Neural cell (in vitro differentiated cells): ENCODE data around the gene RMDN2. TPM values are rescaled to one million over a fixed set of nuclear protein-coding genes. Genes with fewer than 3 reads are reported as not detected.

Experiments
- H2AFZ ChIP-seq: fragments of 200-600, 300-800 bp; sonication (generic), shearing (Covaris generic); 2 replicates; pipeline ENCODE4 v1.6.0; 2014; ENCODE audit warnings: low read depth, mild to moderate bottlenecking, antibody characterized with exemption, low read length, moderate library complexity
- H3F3A ChIP-seq: fragments of 200-600 bp; shearing (Covaris generic); 2 replicates; pipeline ENCODE4 v1.6.1; 2016; ENCODE audit warnings: mild to moderate bottlenecking, moderate library complexity, mixed read lengths, antibody characterized with exemption, low read length; ENCODE audit not compliant: insufficient read depth, poor library complexity, severe bottlenecking
- H3K27ac ChIP-seq: fragments of 200-600, 300-800 bp; sonication (generic), shearing (Covaris generic); 2 replicates; pipeline ENCODE4 v1.5.1; 2014; ENCODE audit warnings: mild to moderate bottlenecking, low read length, moderate library complexity
- H3K27me3 ChIP-seq: fragments of 300-800, 200-600 bp; sonication (generic), shearing (Covaris generic); 2 replicates; pipeline ENCODE4 v1.6.0; 2014; ENCODE audit warnings: mild to moderate bottlenecking, low read depth, low read length, moderate library complexity; ENCODE audit not compliant: insufficient read depth
- H3K36me3 ChIP-seq: fragments of 300-800, 200-600 bp; sonication (generic), shearing (Covaris generic); 2 replicates; pipeline ENCODE4 v1.5.1; 2014; ENCODE audit warnings: mild to moderate bottlenecking, antibody characterized with exemption, low read length, moderate library complexity; ENCODE audit not compliant: insufficient read depth
- H3K4me2 ChIP-seq: fragments of 300-800, 200-600 bp; sonication (generic), shearing (Covaris generic); 2 replicates; pipeline ENCODE4 v1.6.0; 2014; ENCODE audit warnings: mild to moderate bottlenecking, low read length
- H3K4me3 ChIP-seq: fragments of 300-800, 200-600 bp; sonication (generic), shearing (Covaris generic); 2 replicates; pipeline ENCODE4 v1.5.1; 2014; ENCODE audit warnings: mild to moderate bottlenecking, low read length, moderate library complexity
- H3K79me2 ChIP-seq: fragments of 200-600 bp; shearing (Covaris generic); replicated peaks from 2 replicates; pipeline ENCODE4 v1.6.0; 2014; ENCODE audit warnings: mild to moderate bottlenecking, low read length, moderate library complexity; ENCODE audit not compliant: insufficient read depth
- H3K9ac ChIP-seq: fragments of 300-800, 200-600 bp; sonication (generic), shearing (Covaris generic); 2 replicates; pipeline ENCODE4 v1.6.1; 2016; ENCODE audit warnings: mild to moderate bottlenecking, low read length, mixed read lengths
- H3K9me2 ChIP-seq: fragments of 200-600 bp; shearing (Covaris generic); 2 replicates; pipeline ENCODE4 v1.6.1; 2016; ENCODE audit warnings: mild to moderate bottlenecking, low read length, mixed read lengths; ENCODE audit not compliant: insufficient read depth
- H3K9me3 ChIP-seq: fragments of 200-600, 300-800 bp; sonication (generic), shearing (Covaris generic); 2 replicates; pipeline ENCODE4 v1.6.1; 2016; ENCODE audit warnings: mild to moderate bottlenecking, mixed run types, low read length, moderate library complexity, mixed read lengths
- H4K20me1 ChIP-seq: fragments of 200-600 bp; shearing (Covaris generic); 2 replicates; pipeline ENCODE4 v1.6.1; 2016; ENCODE audit warnings: mild to moderate bottlenecking, mixed run types; ENCODE audit not compliant: insufficient read depth
- CTCF ChIP-seq: fragments of 450-650 bp; IDR thresholded peaks from 2 replicates; pipeline ENCODE4 v1.5.1; 2014; ENCODE audit warnings: antibody characterized with exemption, mild to moderate bottlenecking, moderate library complexity; ENCODE audit not compliant: poor library complexity, severe bottlenecking
- EP300 ChIP-seq: fragments of 450-650 bp; conservative IDR thresholded peaks from 2 replicates; pipeline ENCODE4 v1.6.1; 2014; ENCODE audit warnings: antibody characterized with exemption, mild to moderate bottlenecking, moderate library complexity; ENCODE audit not compliant: poor library complexity, severe bottlenecking
- EZH2 ChIP-seq: fragments of 200-600, 300-800 bp; shearing (Covaris generic), sonication (generic); IDR thresholded peaks from 2 replicates; pipeline ENCODE4 v1.6.1; 2014; ENCODE audit warnings: antibody characterized with exemption, low read length, borderline replicate concordance, mild to moderate bottlenecking; ENCODE audit not compliant: insufficient read depth, poor library complexity, severe bottlenecking
- MXI1 ChIP-seq: fragments of 450-650 bp; conservative IDR thresholded peaks from 2 replicates; pipeline ENCODE4 v1.6.1; 2014; ENCODE audit warnings: antibody characterized with exemption, mild to moderate bottlenecking; ENCODE audit not compliant: poor library complexity, severe bottlenecking
- POLR2AphosphoS5 ChIP-seq: IDR thresholded peaks from 2 replicates; pipeline ENCODE4 v1.6.1; 2012
- RAD21 ChIP-seq: fragments of 450-650 bp; conservative IDR thresholded peaks from 2 replicates; pipeline ENCODE4 v1.6.1; 2014; ENCODE audit warnings: antibody characterized with exemption, mild to moderate bottlenecking, moderate library complexity
- REST ChIP-seq: IDR thresholded peaks from 2 replicates; pipeline ENCODE4 v1.6.1; 2012; ENCODE audit warnings: borderline replicate concordance
- SMC3 ChIP-seq: fragments of 450-650 bp; conservative IDR thresholded peaks from 2 replicates; pipeline ENCODE4 v1.6.1; 2014; ENCODE audit warnings: antibody characterized with exemption, mild to moderate bottlenecking, moderate library complexity; ENCODE audit not compliant: poor library complexity
- TAF1 ChIP-seq: IDR thresholded peaks from 2 replicates; pipeline ENCODE4 v1.6.1; 2012; ENCODE audit warnings: low read depth
- polyA plus RNA-seq: library from polyadenylated mRNA; depleted of rRNA; stranded (reverse); fragments of >200 nt; gene quantifications from 2 replicates; pipeline ENCODE4 v1.2.3, GENCODE V29; 2014

RMDN2 gene
- polyA plus RNA-seq, 1 donor from 2014 or later = 5.5 TPM

GRCh38 chr2:38030635-38031355 lies 105.7 kb downstream of the RMDN2 start:
- Histone ChIP-seq H3F3A (no peaks in the 10 kb centered on the region), H3K36me3 (no peaks in the 10 kb centered on the region), H3K79me2 (no peaks in the 10 kb centered on the region), H3K9me2 (no peaks in the 10 kb centered on the region), H3K4me3 (no peak overlapping the region), H3K9me3 (no peaks in the 10 kb centered on the region), H3K9ac (no peak overlapping the region), H4K20me1 (no peaks in the 10 kb centered on the region), H3K27ac (no peak overlapping the region), H3K4me2 (no peak overlapping the region), H3K27me3 (no peaks in the 10 kb centered on the region), H2AFZ (no peak overlapping the region)
- no peak for TF ChIP-seq MXI1
- no peak for TF ChIP-seq EP300
- no peak for TF ChIP-seq REST
- no peak for TF ChIP-seq EZH2
- no peak for TF ChIP-seq TAF1
- no peak for TF ChIP-seq POLR2AphosphoS5
- TF ChIP-seq RAD21 = no peak
- TF ChIP-seq CTCF = no peak
- no peak for TF ChIP-seq SMC3

GRCh38 chr2:38032946-38033345 lies 107.9 kb downstream of the RMDN2 start:
- no peaks in the 10 kb centered on the region for H3K79me2 ChIP-seq

More at GRCh38 chr2:38032946-38033345, 107.9 kb downstream of the RMDN2 start:
- TF ChIP-seq EP300 (no peak), POLR2AphosphoS5 (no peak), MXI1 (no peak)
- H3K9me3 ChIP-seq = no peaks in the 10 kb centered on the region
- no peaks in the 10 kb centered on the region for H3K36me3 ChIP-seq
- no peaks in the 10 kb centered on the region for H3K27me3 ChIP-seq
- H2AFZ ChIP-seq = no peak overlapping the region
- no peak overlapping the region for H3K4me3 ChIP-seq
- H3F3A ChIP-seq = no peaks in the 10 kb centered on the region
- no peaks in the 10 kb centered on the region for H3K9me2 ChIP-seq
- no peak overlapping the region for H3K27ac ChIP-seq
- H3K4me2 ChIP-seq = no peak overlapping the region
- no peak overlapping the region for H3K9ac ChIP-seq
- no peaks in the 10 kb centered on the region for H4K20me1 ChIP-seq
